ENCODE results near the gene FHL1. TPM values are rescaled to one million over a fixed set of nuclear protein-coding genes. Genes with fewer than 3 reads are reported as not detected.
A peak's percentile ranks its signal among the peaks of the same experiment; 100 is the strongest.

The FHL1 gene
- total RNA-seq, 2 experiments from 2014 or later = 25.5 to 31.0 TPM

GRCh38 chrX:136195247-136195646, 47.9 kb downstream of the FHL1 start:
- POLR2A ChIA-PET = no interaction called here
- H3K4me1 Mint-ChIP-seq = peaks cover 53% of the 10 kb centered on the region
- H3K27ac Mint-ChIP-seq = no peak overlapping the region
- H3K9me3 Mint-ChIP-seq = no peaks in the 10 kb centered on the region
- CTCF ChIA-PET = interaction anchor here (1.0 to 1.3 kb wide), 2 partner anchors 14 to 32 kb away, joined by 3 to 5 read pairs; no protein-coding TSS in a partner anchor
- no peaks in the 10 kb centered on the region for H3K27me3 Mint-ChIP-seq
- no peak overlapping the region for H3K4me3 Mint-ChIP-seq
- peaks cover 6% of the 10 kb centered on the region for H3K36me3 Mint-ChIP-seq (ENCODE audit: low read depth)
- no peak for DNase-seq

GRCh38 chrX:136196691-136197155, 49.4 kb downstream of the FHL1 start:
- ChIA-PET POLR2A (no interaction called here), CTCF (interaction anchor here (1.7 kb wide), 1 partner anchor 13 kb away, joined by 7 read pairs; no protein-coding TSS in a partner anchor)
- Mint-ChIP-seq H3K4me1 (peaks cover 49% of the 10 kb centered on the region), H3K9me3 (no peaks in the 10 kb centered on the region), H3K27me3 (no peaks in the 10 kb centered on the region), H3K36me3 (ENCODE audit: low read depth) (peaks cover 6% of the 10 kb centered on the region), H3K27ac (no peak overlapping the region), H3K4me3 (no peak overlapping the region)
- DNase-seq = no peak

GRCh38 chrX:136198010-136198409, 50.7 kb downstream of the FHL1 start:
- Mint-ChIP-seq H3K27ac (no peak overlapping the region), H3K36me3 (ENCODE audit: low read depth) (peaks cover 6% of the 10 kb centered on the region), H3K4me3 (no peak overlapping the region), H3K9me3 (no peaks in the 10 kb centered on the region), H3K4me1 (peaks cover 40% of the 10 kb centered on the region), H3K27me3 (no peaks in the 10 kb centered on the region)
- ChIA-PET CTCF (interaction anchor here (1.7 kb wide), 1 partner anchor 11 kb away, joined by 7 read pairs; no protein-coding TSS in a partner anchor), POLR2A (no interaction called here)
- no peak for DNase-seq

- no peaks in the 10 kb centered on the region for H3K27me3 Mint-ChIP-seq
These were observed 51.4 kb downstream of the FHL1 start for GRCh38 chrX:136198678-136199243.

GRCh38 chrX:136199365-136199764, 52.0 kb downstream of the FHL1 start:
- no peak overlapping the region for H3K27ac Mint-ChIP-seq
- CTCF ChIA-PET = interaction anchor here (0.9 kb wide), 1 partner anchor 36 kb away, joined by 4 read pairs; no protein-coding TSS in a partner anchor

More at GRCh38 chrX:136198678-136199243, 51.4 kb downstream of the FHL1 start:
- ChIA-PET CTCF (no interaction called here), POLR2A (no interaction called here)
- peaks cover 40% of the 10 kb centered on the region for H3K4me1 Mint-ChIP-seq
- H3K9me3 Mint-ChIP-seq = no peaks in the 10 kb centered on the region
- no peak overlapping the region for H3K4me3 Mint-ChIP-seq
- no peak overlapping the region for H3K27ac Mint-ChIP-seq
- no peak for DNase-seq
- peaks cover under 1% of the 10 kb centered on the region for H3K36me3 Mint-ChIP-seq (ENCODE audit: low read depth)

GRCh38 chrX:136200466-136200865, 53.1 kb downstream of the FHL1 start:
- CTCF ChIA-PET = no interaction called here
- POLR2A ChIA-PET = no interaction called here
- Mint-ChIP-seq H3K9me3 (no peaks in the 10 kb centered on the region), H3K27me3 (no peaks in the 10 kb centered on the region), H3K4me1 (peaks cover 46% of the 10 kb centered on the region), H3K36me3 (ENCODE audit: low read depth) (no peaks in the 10 kb centered on the region), H3K4me3 (no peak overlapping the region), H3K27ac (no peak overlapping the region)
- DNase-seq = peak; percentile 20

More at GRCh38 chrX:136199365-136199764, 52.0 kb downstream of the FHL1 start:
- Mint-ChIP-seq H3K4me3 (no peak overlapping the region), H3K4me1 (peaks cover 40% of the 10 kb centered on the region), H3K36me3 (ENCODE audit: low read depth) (no peaks in the 10 kb centered on the region), H3K9me3 (no peaks in the 10 kb centered on the region), H3K27me3 (no peaks in the 10 kb centered on the region)
- POLR2A ChIA-PET = no interaction called here
- DNase-seq = no peak

- ChIA-PET POLR2A (no interaction called here), CTCF (interaction anchor here (4.2 kb wide), 1 partner anchor 173 kb away, joined by 17 read pairs; no protein-coding TSS in a partner anchor)
- no peaks in the 10 kb centered on the region for H3K36me3 Mint-ChIP-seq (ENCODE audit: low read depth)
- no peaks in the 10 kb centered on the region for H3K27me3 Mint-ChIP-seq
- H3K27ac Mint-ChIP-seq = no peak overlapping the region
- no peak for DNase-seq
- H3K4me1 Mint-ChIP-seq = peaks cover 41% of the 10 kb centered on the region
- H3K9me3 Mint-ChIP-seq = no peaks in the 10 kb centered on the region
- H3K4me3 Mint-ChIP-seq = no peak overlapping the region
These were observed 54.3 kb downstream of the FHL1 start for GRCh38 chrX:136201601-136202000.

- CTCF ChIA-PET = interaction anchor here (1.1 to 4.2 kb wide), 3 partner anchors 36 to 174 kb away, joined by 3 to 17 read pairs (median 3); no protein-coding TSS in a partner anchor
- POLR2A ChIA-PET = interaction anchor here (1.2 kb wide), 1 partner anchor 219 kb away, joined by 4 read pairs; no protein-coding TSS in a partner anchor
These were observed 55.6 kb downstream of the FHL1 start for GRCh38 chrX:136202889-136203288.

GRCh38 chrX:136203438-136203837, 56.1 kb downstream of the FHL1 start:
- no peak for DNase-seq
- no peaks in the 10 kb centered on the region for H3K9me3 Mint-ChIP-seq
- H3K4me1 Mint-ChIP-seq = peaks cover 37% of the 10 kb centered on the region
- CTCF ChIA-PET = interaction anchor here (1.1 to 4.2 kb wide), 4 partner anchors 36 to 175 kb away, joined by 3 to 17 read pairs (median 3); no protein-coding TSS in a partner anchor
- no peak overlapping the region for H3K27ac Mint-ChIP-seq
- no peaks in the 10 kb centered on the region for H3K27me3 Mint-ChIP-seq
- no peaks in the 10 kb centered on the region for H3K36me3 Mint-ChIP-seq (ENCODE audit: low read depth)
- POLR2A ChIA-PET = interaction anchor here (1.2 to 1.5 kb wide), 2 partner anchors 12 to 219 kb away, joined by 4 to 5 read pairs; no protein-coding TSS in a partner anchor
- H3K4me3 Mint-ChIP-seq = no peak overlapping the region

More at GRCh38 chrX:136202889-136203288, 55.6 kb downstream of the FHL1 start:
- H3K36me3 Mint-ChIP-seq (ENCODE audit: low read depth) = no peaks in the 10 kb centered on the region
- no peak overlapping the region for H3K27ac Mint-ChIP-seq
- H3K9me3 Mint-ChIP-seq = no peaks in the 10 kb centered on the region
- no peak overlapping the region for H3K4me3 Mint-ChIP-seq
- H3K27me3 Mint-ChIP-seq = no peaks in the 10 kb centered on the region
- H3K4me1 Mint-ChIP-seq = peaks cover 37% of the 10 kb centered on the region
- no peak for DNase-seq

GRCh38 chrX:136203951-136204350, 56.6 kb downstream of the FHL1 start:
- DNase-seq = no peak
- CTCF ChIA-PET = interaction anchor here (1.0 to 4.2 kb wide), 5 partner anchors 37 to 175 kb away, joined by 3 to 17 read pairs (median 3); no protein-coding TSS in a partner anchor
- H3K27ac Mint-ChIP-seq = no peak overlapping the region

GRCh38 chrX:136204571-136204970, 57.2 kb downstream of the FHL1 start:
- no peaks in the 10 kb centered on the region for H3K27me3 Mint-ChIP-seq
- DNase-seq = peak; percentile 39
- POLR2A ChIA-PET = interaction anchor here (1.0 to 1.5 kb wide), 2 partner anchors 11 to 13 kb away, joined by 3 to 5 read pairs; no protein-coding TSS in a partner anchor
- CTCF ChIA-PET = interaction anchor here (1.0 to 4.2 kb wide), 4 partner anchors 41 to 176 kb away, joined by 3 to 17 read pairs (median 3); no protein-coding TSS in a partner anchor
- no peaks in the 10 kb centered on the region for H3K9me3 Mint-ChIP-seq
- H3K27ac Mint-ChIP-seq = peak overlapping the region; percentile 82
- H3K4me1 Mint-ChIP-seq = peaks cover 39% of the 10 kb centered on the region
- H3K36me3 Mint-ChIP-seq (ENCODE audit: low read depth) = peaks cover 3% of the 10 kb centered on the region
- no peak overlapping the region for H3K4me3 Mint-ChIP-seq

More at GRCh38 chrX:136203951-136204350, 56.6 kb downstream of the FHL1 start:
- Mint-ChIP-seq H3K9me3 (no peaks in the 10 kb centered on the region), H3K36me3 (ENCODE audit: low read depth) (no peaks in the 10 kb centered on the region), H3K4me3 (no peak overlapping the region), H3K27me3 (no peaks in the 10 kb centered on the region), H3K4me1 (peaks cover 37% of the 10 kb centered on the region)
- POLR2A ChIA-PET = interaction anchor here (1.2 to 1.5 kb wide), 2 partner anchors 13 to 220 kb away, joined by 4 to 5 read pairs; no protein-coding TSS in a partner anchor

- POLR2A ChIA-PET = no interaction called here
- CTCF ChIA-PET = no interaction called here
These were observed 58.6 kb downstream of the FHL1 start for GRCh38 chrX:136205882-136206380.

GRCh38 chrX:136206916-136207315, 59.6 kb downstream of the FHL1 start:
- CTCF ChIA-PET = interaction anchor here (0.6 kb wide), 1 partner anchor 79 kb away, joined by 3 read pairs; no protein-coding TSS in a partner anchor
- H3K27ac Mint-ChIP-seq = no peak overlapping the region
- POLR2A ChIA-PET = no interaction called here
- H3K36me3 Mint-ChIP-seq (ENCODE audit: low read depth) = peaks cover 5% of the 10 kb centered on the region
- DNase-seq = no peak
- H3K4me3 Mint-ChIP-seq = no peak overlapping the region
- H3K9me3 Mint-ChIP-seq = no peaks in the 10 kb centered on the region
- peaks cover 34% of the 10 kb centered on the region for H3K4me1 Mint-ChIP-seq
- H3K27me3 Mint-ChIP-seq = no peaks in the 10 kb centered on the region

More at GRCh38 chrX:136205882-136206380, 58.6 kb downstream of the FHL1 start:
- no peak overlapping the region for H3K27ac Mint-ChIP-seq
- no peak for DNase-seq
- no peaks in the 10 kb centered on the region for H3K27me3 Mint-ChIP-seq
- H3K4me3 Mint-ChIP-seq = no peak overlapping the region
- no peaks in the 10 kb centered on the region for H3K9me3 Mint-ChIP-seq
- peaks cover 34% of the 10 kb centered on the region for H3K4me1 Mint-ChIP-seq
- H3K36me3 Mint-ChIP-seq (ENCODE audit: low read depth) = peaks cover 5% of the 10 kb centered on the region

Data from activated CD4-positive, alpha-beta memory T cell treated with anti-CD3 and anti-CD28 coated beads, Interleukin-2, amount 10 ng/mL, durations not matched to agents 7 days and 5 days (primary cell).